BJ (cell line): ENCODE results near the gene MPIG6B. TPM values are rescaled to one million over a fixed set of nuclear protein-coding genes. Genes with fewer than 3 reads are reported as not detected.

Source experiments
- CTCF ChIA-PET: fragments of 350-600 bp; formaldehyde crosslinking; extraction: SDS; loops from one replicate; lab custom pipeline; 2021; ENCODE audit warnings: antibody characterized with exemption, inconsistent platforms; lab: Yijun Ruan, JAX
- POLR2A ChIA-PET: fragments of 300-600 bp; sonication (Branson Sonifier 250); formaldehyde crosslinking; extraction: SDS; loops from one replicate; lab custom pipeline; 2021; ENCODE audit warnings: antibody characterized with exemption; lab: Charles Lee
- DNase-seq: peaks from one replicate; pipeline ENCODE4 v3.0.0-alpha.2; 2011; ENCODE audit warnings: low read depth
- H3K27me3 ChIP-seq: 2 replicates; pipeline ENCODE4 v1.6.0; 2011; ENCODE audit warnings: low read length; ENCODE audit not compliant: control insufficient read depth, insufficient read depth
- H3K36me3 ChIP-seq: 2 replicates; pipeline ENCODE4 v1.5.1; 2011; ENCODE audit warnings: low read length; ENCODE audit not compliant: control insufficient read depth, insufficient read depth
- H3K4me3 ChIP-seq: 2 replicates; pipeline ENCODE4 v1.5.1; 2011; ENCODE audit warnings: low read depth, mild to moderate bottlenecking, control low read depth, low read length
- CTCF ChIP-seq: IDR thresholded peaks from 2 replicates; pipeline ENCODE4 v1.5.1; 2011; ENCODE audit warnings: low read depth, mild to moderate bottlenecking, control low read depth, inconsistent platforms, low read length, moderate library complexity; ENCODE audit not compliant: insufficient read depth
- polyA plus RNA-seq: library from polyadenylated mRNA; depleted of rRNA; stranded (reverse); fragments of >200 nt; gene quantifications from 2 replicates; pipeline ENCODE4 v1.2.3, GENCODE V29; 2011

MPIG6B gene
- polyA plus RNA-seq, 1 experiment: not detected

- H3K36me3 ChIP-seq: peaks cover 10% of the 10 kb centered on the region
- CTCF ChIA-PET: interaction anchor here (0.8 to 1.8 kb wide), 2 partner anchors 9 to 14 kb away, joined by 3 to 4 read pairs; no protein-coding TSS in a partner anchor
- no peak for TF ChIP-seq CTCF
- POLR2A ChIA-PET: no interaction called here
- H3K4me3 ChIP-seq: no peak overlapping the region
- DNase-seq: no peak
- no peaks in the 10 kb centered on the region for H3K27me3 ChIP-seq
Measured at GRCh38 chr6:31725502-31726350, 2.6 kb downstream of the MPIG6B start.

- Histone ChIP-seq H3K27me3 (no peaks in the 10 kb centered on the region), H3K4me3 (no peak overlapping the region), H3K36me3 (peaks cover 17% of the 10 kb centered on the region)
- ChIA-PET POLR2A (no interaction called here), CTCF (interaction anchor here (0.6 to 4.6 kb wide), 3 partner anchors 16 to 103 kb away, joined by 3 to 28 read pairs (median 4); no protein-coding TSS in a partner anchor)
- TF ChIP-seq CTCF: no peak
- no peak for DNase-seq
Measured at GRCh38 chr6:31727034-31727716, 4.0 kb downstream of the MPIG6B start.

- ChIA-PET POLR2A (no interaction called here), CTCF (interaction anchor here (0.6 to 4.6 kb wide), 3 partner anchors 7 to 102 kb away, joined by 3 to 28 read pairs (median 8); partner anchors contain the start of gene LY6G6C)
- Histone ChIP-seq H3K27me3 (no peaks in the 10 kb centered on the region), H3K4me3 (peak overlapping the region; percentile 88), H3K36me3 (peaks cover 17% of the 10 kb centered on the region)
- TF ChIP-seq CTCF: no peak
- DNase-seq: no peak
Measured at GRCh38 chr6:31727717-31728671, 4.8 kb downstream of the MPIG6B start.

GRCh38 chr6:31728767-31729514 lies 5.8 kb downstream of the MPIG6B start, which contains the start of gene DDAH2:
Gene DDAH2, minus strand, starts transcription at chr6:31729299. Its CDS starts 138 bp downstream, at chr6:31729161.
- DNase-seq: no peak
- H3K27me3 ChIP-seq: no peaks in the 10 kb centered on the region
- CTCF ChIA-PET: interaction anchor here (0.6 to 4.6 kb wide), 15 partner anchors 8 to 142 kb away, joined by 3 to 28 read pairs (median 6); partner anchors contain the start of genes LY6G6C, LY6G6D, MSH5 and VARS1
- peaks cover 25% of the 10 kb centered on the region for H3K36me3 ChIP-seq
- POLR2A ChIA-PET: interaction anchor here (0.9 kb wide), 1 partner anchor 11 kb away, joined by 3 read pairs; the partner anchor contains the start of gene MSH5
- peak; percentile 55 for TF ChIP-seq CTCF
- H3K4me3 ChIP-seq: peak within 1 kb of the TSS; percentile 88
